Neural cell (in vitro differentiated cells): Measurements from ENCODE around the gene IMPG2. TPM values are rescaled to one million over a fixed set of nuclear protein-coding genes. Genes with fewer than 3 reads are reported as not detected.

Source experiments
- H2AFZ ChIP-seq: fragments of 200-600, 300-800 bp; sonication (generic), shearing (Covaris generic); 2 replicates; pipeline ENCODE4 v1.6.0; 2014; ENCODE audit warnings: low read depth, mild to moderate bottlenecking, antibody characterized with exemption, low read length, moderate library complexity
- H3F3A ChIP-seq: fragments of 200-600 bp; shearing (Covaris generic); 2 replicates; pipeline ENCODE4 v1.6.1; 2016; ENCODE audit warnings: mild to moderate bottlenecking, moderate library complexity, mixed read lengths, antibody characterized with exemption, low read length; ENCODE audit not compliant: insufficient read depth, poor library complexity, severe bottlenecking
- H3K27ac ChIP-seq: fragments of 200-600, 300-800 bp; sonication (generic), shearing (Covaris generic); 2 replicates; pipeline ENCODE4 v1.5.1; 2014; ENCODE audit warnings: mild to moderate bottlenecking, low read length, moderate library complexity
- H3K27me3 ChIP-seq: fragments of 300-800, 200-600 bp; sonication (generic), shearing (Covaris generic); 2 replicates; pipeline ENCODE4 v1.6.0; 2014; ENCODE audit warnings: mild to moderate bottlenecking, low read depth, low read length, moderate library complexity; ENCODE audit not compliant: insufficient read depth
- H3K36me3 ChIP-seq: fragments of 300-800, 200-600 bp; sonication (generic), shearing (Covaris generic); 2 replicates; pipeline ENCODE4 v1.5.1; 2014; ENCODE audit warnings: mild to moderate bottlenecking, antibody characterized with exemption, low read length, moderate library complexity; ENCODE audit not compliant: insufficient read depth
- H3K4me2 ChIP-seq: fragments of 300-800, 200-600 bp; sonication (generic), shearing (Covaris generic); 2 replicates; pipeline ENCODE4 v1.6.0; 2014; ENCODE audit warnings: mild to moderate bottlenecking, low read length
- H3K4me3 ChIP-seq: fragments of 300-800, 200-600 bp; sonication (generic), shearing (Covaris generic); 2 replicates; pipeline ENCODE4 v1.5.1; 2014; ENCODE audit warnings: mild to moderate bottlenecking, low read length, moderate library complexity
- H3K79me2 ChIP-seq: fragments of 200-600 bp; shearing (Covaris generic); replicated peaks from 2 replicates; pipeline ENCODE4 v1.6.0; 2014; ENCODE audit warnings: mild to moderate bottlenecking, low read length, moderate library complexity; ENCODE audit not compliant: insufficient read depth
- H3K9ac ChIP-seq: fragments of 300-800, 200-600 bp; sonication (generic), shearing (Covaris generic); 2 replicates; pipeline ENCODE4 v1.6.1; 2016; ENCODE audit warnings: mild to moderate bottlenecking, low read length, mixed read lengths
- H3K9me2 ChIP-seq: fragments of 200-600 bp; shearing (Covaris generic); 2 replicates; pipeline ENCODE4 v1.6.1; 2016; ENCODE audit warnings: mild to moderate bottlenecking, low read length, mixed read lengths; ENCODE audit not compliant: insufficient read depth
- H3K9me3 ChIP-seq: fragments of 200-600, 300-800 bp; sonication (generic), shearing (Covaris generic); 2 replicates; pipeline ENCODE4 v1.6.1; 2016; ENCODE audit warnings: mild to moderate bottlenecking, mixed run types, low read length, moderate library complexity, mixed read lengths
- H4K20me1 ChIP-seq: fragments of 200-600 bp; shearing (Covaris generic); 2 replicates; pipeline ENCODE4 v1.6.1; 2016; ENCODE audit warnings: mild to moderate bottlenecking, mixed run types; ENCODE audit not compliant: insufficient read depth
- CTCF ChIP-seq: fragments of 450-650 bp; IDR thresholded peaks from 2 replicates; pipeline ENCODE4 v1.5.1; 2014; ENCODE audit warnings: antibody characterized with exemption, mild to moderate bottlenecking, moderate library complexity; ENCODE audit not compliant: poor library complexity, severe bottlenecking
- EP300 ChIP-seq: fragments of 450-650 bp; conservative IDR thresholded peaks from 2 replicates; pipeline ENCODE4 v1.6.1; 2014; ENCODE audit warnings: antibody characterized with exemption, mild to moderate bottlenecking, moderate library complexity; ENCODE audit not compliant: poor library complexity, severe bottlenecking
- EZH2 ChIP-seq: fragments of 200-600, 300-800 bp; shearing (Covaris generic), sonication (generic); IDR thresholded peaks from 2 replicates; pipeline ENCODE4 v1.6.1; 2014; ENCODE audit warnings: antibody characterized with exemption, low read length, borderline replicate concordance, mild to moderate bottlenecking; ENCODE audit not compliant: insufficient read depth, poor library complexity, severe bottlenecking
- MXI1 ChIP-seq: fragments of 450-650 bp; conservative IDR thresholded peaks from 2 replicates; pipeline ENCODE4 v1.6.1; 2014; ENCODE audit warnings: antibody characterized with exemption, mild to moderate bottlenecking; ENCODE audit not compliant: poor library complexity, severe bottlenecking
- POLR2AphosphoS5 ChIP-seq: IDR thresholded peaks from 2 replicates; pipeline ENCODE4 v1.6.1; 2012
- RAD21 ChIP-seq: fragments of 450-650 bp; conservative IDR thresholded peaks from 2 replicates; pipeline ENCODE4 v1.6.1; 2014; ENCODE audit warnings: antibody characterized with exemption, mild to moderate bottlenecking, moderate library complexity
- REST ChIP-seq: IDR thresholded peaks from 2 replicates; pipeline ENCODE4 v1.6.1; 2012; ENCODE audit warnings: borderline replicate concordance
- SMC3 ChIP-seq: fragments of 450-650 bp; conservative IDR thresholded peaks from 2 replicates; pipeline ENCODE4 v1.6.1; 2014; ENCODE audit warnings: antibody characterized with exemption, mild to moderate bottlenecking, moderate library complexity; ENCODE audit not compliant: poor library complexity
- TAF1 ChIP-seq: IDR thresholded peaks from 2 replicates; pipeline ENCODE4 v1.6.1; 2012; ENCODE audit warnings: low read depth
- polyA plus RNA-seq: library from polyadenylated mRNA; depleted of rRNA; stranded (reverse); fragments of >200 nt; gene quantifications from 2 replicates; pipeline ENCODE4 v1.2.3, GENCODE V29; 2014

Gene IMPG2
- polyA plus RNA-seq, 1 donor from 2014 or later = 6.3 TPM

GRCh38 chr3:101325393-101326134 is 5.2 kb upstream of the IMPG2 start:
- H3K9ac ChIP-seq = no peak overlapping the region
- no peak overlapping the region for H3K4me2 ChIP-seq
- H3K36me3 ChIP-seq = peaks cover 7% of the 10 kb centered on the region
- H2AFZ ChIP-seq = no peak overlapping the region
- H3K27me3 ChIP-seq = no peaks in the 10 kb centered on the region
- no peaks in the 10 kb centered on the region for H3K9me2 ChIP-seq
- no peaks in the 10 kb centered on the region for H3F3A ChIP-seq
- H3K4me3 ChIP-seq = no peak overlapping the region
- TF ChIP-seq SMC3 (no peak), MXI1 (no peak)
- H3K27ac ChIP-seq = no peak overlapping the region
- no peaks in the 10 kb centered on the region for H3K9me3 ChIP-seq
- H3K79me2 ChIP-seq = no peaks in the 10 kb centered on the region
- H4K20me1 ChIP-seq = no peaks in the 10 kb centered on the region

- TF ChIP-seq CTCF = no peak
- no peak for TF ChIP-seq POLR2AphosphoS5
- TF ChIP-seq EP300 = no peak
- TF ChIP-seq SMC3 = no peak
- no peak for TF ChIP-seq MXI1
- TF ChIP-seq REST = no peak
- no peak for TF ChIP-seq EZH2
- TF ChIP-seq TAF1 = no peak
- TF ChIP-seq RAD21 = no peak
- Histone ChIP-seq H3F3A (no peaks in the 10 kb centered on the region), H4K20me1 (no peaks in the 10 kb centered on the region), H3K79me2 (no peaks in the 10 kb centered on the region), H3K36me3 (no peaks in the 10 kb centered on the region), H3K27ac (no peak overlapping the region), H3K9me2 (no peaks in the 10 kb centered on the region), H3K4me2 (no peak overlapping the region), H3K4me3 (no peak overlapping the region), H3K9ac (no peak overlapping the region), H3K9me3 (no peaks in the 10 kb centered on the region), H3K27me3 (no peaks in the 10 kb centered on the region), H2AFZ (no peak overlapping the region)
Measured at GRCh38 chr3:101319531-101319930, 844 bp downstream of the IMPG2 start.
